Measurements from ENCODE around the gene FOXN3.

FOXN3 gene

DNA sequence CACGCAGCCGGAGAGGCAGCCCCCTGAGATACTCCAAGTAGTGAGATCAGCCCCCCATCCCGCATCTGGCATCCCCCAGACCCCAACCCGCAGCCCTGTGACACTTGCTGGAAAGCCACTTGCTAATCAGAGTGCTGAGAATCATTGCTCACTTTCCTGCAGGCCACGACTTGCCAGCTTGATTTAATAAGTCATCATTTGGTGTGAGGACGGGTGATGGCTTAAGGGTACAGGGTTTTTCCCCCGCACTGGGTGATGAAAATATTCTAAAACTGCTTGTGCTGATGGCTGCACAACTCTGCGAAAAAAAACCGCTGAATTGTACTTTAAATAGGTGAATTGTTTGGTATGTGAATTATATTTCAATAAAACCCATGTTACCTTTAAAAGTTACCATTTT lies 171.2 kb downstream of the FOXN3 start:
- FAIRE-seq: no peak

DNA sequence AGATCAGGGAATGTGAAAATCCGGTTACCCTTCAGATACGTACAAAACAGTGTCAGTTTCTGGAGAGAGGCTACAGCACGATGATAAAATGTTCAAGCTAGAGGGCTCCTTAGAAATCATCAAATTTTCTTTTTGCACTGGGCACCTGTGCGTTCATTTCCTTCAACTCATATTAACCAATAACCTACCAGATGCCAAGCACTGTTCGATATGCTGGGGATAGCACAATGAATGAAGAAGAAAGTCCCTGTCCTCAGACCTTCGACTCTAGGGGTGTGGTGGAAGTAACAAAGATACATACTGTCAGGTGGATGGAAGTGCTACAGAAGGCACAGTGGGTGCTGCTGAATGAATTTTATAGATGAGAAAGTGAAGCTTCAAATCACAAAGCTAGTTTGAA lies 172.3 kb downstream of the FOXN3 start:
- no peak for FAIRE-seq

DNA sequence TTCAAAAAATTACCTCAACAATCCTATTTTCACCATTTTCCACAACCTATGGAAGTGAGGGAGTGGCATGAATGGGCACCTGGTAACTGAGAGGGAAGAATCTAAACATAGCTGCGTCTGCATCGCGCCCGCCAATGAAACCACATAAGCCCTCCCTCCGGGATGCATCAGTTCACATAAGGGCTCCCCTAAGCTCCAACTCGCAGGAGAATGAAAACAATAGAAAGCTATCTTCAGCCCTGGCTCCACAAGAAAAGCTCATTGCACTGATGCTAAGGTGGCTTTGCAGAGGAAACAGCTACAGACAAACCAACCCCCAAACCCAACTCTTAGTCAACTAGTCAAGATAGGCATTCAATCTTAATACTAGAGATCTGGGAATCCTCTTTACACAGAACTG lies 173.3 kb downstream of the FOXN3 start:
- FAIRE-seq: no peak

DNA sequence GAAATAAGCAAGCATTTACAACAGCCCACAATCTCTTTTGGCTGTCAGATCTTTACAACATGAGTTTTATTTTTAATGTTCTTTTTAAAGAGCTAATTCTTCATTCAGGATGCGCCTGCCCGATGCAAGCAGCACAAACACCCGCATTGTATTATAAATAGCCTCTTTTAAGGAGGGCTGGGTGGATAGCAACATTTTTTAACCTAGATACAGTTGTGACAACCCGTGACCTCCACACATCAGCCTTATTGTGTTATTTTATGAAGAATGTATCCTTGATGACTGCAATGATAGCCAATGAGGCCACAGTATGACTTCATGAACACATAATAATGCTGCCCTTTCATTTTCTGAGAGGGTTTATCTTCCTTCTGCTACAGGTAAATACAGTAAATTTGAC lies 173.7 kb downstream of the FOXN3 start:
- FAIRE-seq: no peak

DNA sequence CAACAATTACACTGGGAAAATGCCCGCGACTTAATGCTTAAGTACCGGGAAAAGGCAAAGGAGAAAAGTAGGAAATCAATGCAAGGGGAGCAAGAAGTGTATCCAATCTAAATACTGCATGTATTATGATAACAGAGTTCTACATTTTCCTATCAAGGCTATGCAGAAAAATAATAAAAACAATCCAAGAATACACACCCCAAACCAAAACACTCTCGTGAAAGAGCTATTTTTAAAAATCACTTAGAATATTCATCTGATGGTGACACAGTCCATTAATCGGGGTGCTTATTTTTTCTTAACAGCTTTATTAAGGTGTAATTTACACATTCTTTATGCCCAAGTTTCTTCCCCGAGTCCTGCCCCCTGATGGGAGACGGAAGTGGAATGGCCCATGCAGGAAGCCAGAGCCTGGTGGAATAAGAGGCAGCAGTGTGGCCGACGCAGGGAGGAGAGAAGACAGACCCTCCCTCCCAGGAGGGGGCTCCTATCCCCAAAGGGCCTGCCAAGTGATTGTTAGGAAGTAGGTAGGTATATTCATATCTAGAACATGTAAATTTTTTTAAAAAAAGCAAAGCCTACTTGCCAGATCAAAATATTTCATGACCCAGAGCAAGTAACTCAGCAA lies 174.3 kb downstream of the FOXN3 start:
- no peak for FAIRE-seq

DNA sequence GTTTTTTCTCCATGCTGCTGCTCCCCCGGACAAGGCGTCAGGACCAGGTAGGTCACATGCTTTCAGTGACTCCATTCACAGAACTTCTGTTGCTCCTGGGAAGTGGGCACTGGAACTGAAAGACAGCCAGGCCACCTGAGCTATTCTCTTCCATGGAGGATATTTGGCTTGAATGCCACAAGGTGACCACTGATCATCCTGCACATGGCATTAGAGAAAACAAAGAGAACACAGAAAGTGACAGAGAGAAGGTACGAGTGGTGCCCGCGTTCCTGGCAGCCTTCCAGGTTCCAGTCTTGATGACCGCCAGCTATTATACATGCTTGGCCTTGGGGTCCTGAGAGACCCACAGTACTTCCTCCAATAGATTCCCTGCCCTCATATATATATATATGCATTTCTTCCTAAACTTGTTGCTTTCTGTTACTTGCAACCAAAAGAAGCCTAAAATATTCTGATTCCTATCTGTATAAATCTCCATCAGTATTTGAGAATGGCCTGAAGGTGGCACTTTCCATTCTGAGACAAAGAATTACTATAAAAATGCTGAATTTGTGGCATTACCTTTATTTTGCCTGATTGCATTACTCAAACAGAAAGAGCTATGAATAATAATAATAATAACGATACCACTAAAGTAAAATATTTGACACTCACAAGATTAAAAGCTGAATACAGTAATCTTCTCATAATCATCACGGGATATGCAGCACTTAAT lies 174.9 kb downstream of the FOXN3 start:
- FAIRE-seq: no peak

DNA sequence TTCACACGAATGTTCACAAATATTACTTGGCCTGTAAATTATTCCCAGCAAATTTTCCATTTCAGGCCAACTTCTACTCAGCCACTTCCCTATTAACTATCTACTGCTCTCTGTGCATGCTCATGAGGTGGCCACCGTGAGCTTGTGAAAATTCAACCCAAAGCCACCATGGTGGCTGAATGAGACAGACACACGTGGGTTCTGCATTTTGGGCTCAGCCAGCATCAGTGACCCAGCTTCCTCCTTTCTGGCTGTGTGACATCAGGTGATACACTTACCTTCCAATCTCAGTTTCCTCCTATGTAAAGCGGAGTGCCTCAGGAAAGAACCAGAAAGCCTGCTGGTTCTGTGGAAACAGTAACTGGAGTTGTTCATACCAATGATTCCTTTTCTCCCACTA lies 175.8 kb downstream of the FOXN3 start:
- FAIRE-seq: no peak

DNA sequence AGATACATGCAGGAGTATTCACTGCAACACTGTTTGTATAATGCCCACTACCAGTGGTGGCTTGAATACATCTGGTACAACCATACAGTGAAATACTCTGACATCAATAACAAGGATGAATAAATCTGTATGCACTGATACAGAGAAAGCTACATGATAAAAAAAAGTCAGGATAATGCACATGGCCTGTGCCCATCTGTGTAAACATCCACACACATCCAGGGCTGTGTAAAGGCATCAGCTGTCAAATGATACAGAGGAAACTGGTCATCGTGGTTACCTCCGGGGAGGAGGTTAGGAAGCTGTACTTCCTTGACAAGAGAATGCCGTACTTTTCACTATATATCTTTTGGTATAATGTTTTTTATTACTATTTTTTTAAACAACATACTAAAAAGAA lies 176.6 kb downstream of the FOXN3 start:
- no peak for FAIRE-seq

DNA sequence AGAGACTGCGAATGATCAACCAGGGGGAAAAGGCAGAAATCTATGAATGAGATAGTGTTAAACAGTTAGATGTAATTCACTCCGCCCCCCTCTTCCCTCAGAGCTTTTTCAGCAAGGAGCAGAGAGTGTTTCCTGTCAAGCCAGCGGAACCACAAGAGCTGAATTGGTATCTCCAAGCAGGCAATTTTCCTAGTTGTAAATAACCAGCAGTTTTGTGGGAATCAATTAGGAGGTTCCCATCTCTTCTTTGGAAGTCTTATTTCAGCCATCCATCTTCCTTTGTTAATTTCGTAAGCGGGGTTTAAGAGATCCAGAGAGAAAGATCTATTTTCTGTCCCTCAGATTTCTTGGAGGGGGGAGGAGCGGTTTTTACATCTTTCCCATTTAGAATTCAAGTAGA lies 178.0 kb downstream of the FOXN3 start:
- no peak for FAIRE-seq

DNA sequence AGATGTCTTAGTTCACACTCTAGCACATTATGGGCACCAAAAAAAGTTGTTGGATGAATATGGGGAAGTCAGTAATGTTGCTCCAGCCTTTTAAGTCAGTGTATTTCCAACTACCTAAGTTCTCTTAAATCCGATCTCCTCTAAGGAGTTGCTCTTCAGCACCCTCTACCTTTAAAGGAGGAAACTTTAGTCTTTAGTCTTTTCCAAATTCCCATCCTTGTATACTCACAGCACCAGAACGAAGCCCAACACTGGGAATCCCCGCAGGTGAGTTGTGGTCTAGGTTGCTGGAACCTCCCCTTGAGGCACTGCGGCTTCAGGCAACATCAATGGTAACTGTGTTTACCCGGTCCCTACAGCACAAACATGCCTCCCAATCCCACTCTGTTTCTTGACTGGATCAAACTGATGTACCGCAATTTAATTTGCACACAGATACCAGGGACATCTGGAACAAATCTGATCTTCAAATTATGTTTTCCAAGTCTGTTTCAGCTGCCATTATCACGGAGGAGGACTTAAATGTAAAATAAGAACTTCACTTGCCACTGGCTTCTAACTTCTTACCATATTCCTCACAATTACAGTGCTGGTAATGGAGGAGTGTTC lies 179.0 kb downstream of the FOXN3 start:
- no peak for FAIRE-seq

DNA sequence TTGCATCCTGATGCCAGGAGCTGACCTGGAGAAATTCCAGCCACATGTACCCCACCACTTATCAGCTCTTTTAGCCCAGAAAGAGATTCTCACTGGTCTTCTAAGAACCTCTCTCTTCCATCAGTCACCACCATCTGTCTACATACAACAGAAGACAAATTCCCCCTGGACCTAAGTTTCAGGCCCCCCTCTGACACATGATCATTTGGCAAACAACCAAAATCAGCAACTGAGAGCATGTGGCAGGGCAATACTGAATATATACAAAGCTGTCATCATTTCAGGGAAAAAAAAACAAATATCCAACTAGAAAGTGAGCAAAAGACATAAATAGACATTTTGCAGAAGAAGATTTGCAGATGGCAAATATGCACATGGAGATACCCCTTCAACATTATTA lies 180.2 kb downstream of the FOXN3 start:
- no peak for FAIRE-seq

DNA sequence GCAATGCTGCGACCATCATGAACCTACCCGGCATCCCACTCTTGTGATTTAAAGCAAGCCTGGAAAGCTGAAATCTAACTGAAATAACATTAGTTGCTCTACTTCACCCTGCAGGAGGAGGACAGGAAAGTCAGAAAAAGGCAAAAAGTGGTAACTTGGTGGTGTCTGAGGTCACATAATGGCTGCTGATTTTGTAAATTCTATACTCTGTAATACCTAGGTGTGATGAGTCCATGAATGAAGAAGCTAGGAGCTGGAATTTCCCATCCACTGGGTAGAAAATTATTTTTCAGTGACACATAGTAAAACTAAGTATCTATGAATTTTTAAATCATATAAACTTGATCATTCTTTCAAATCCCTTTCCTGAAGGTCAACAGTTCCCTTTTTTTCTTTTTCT lies 183.8 kb downstream of the FOXN3 start:
- FAIRE-seq: no peak

DNA sequence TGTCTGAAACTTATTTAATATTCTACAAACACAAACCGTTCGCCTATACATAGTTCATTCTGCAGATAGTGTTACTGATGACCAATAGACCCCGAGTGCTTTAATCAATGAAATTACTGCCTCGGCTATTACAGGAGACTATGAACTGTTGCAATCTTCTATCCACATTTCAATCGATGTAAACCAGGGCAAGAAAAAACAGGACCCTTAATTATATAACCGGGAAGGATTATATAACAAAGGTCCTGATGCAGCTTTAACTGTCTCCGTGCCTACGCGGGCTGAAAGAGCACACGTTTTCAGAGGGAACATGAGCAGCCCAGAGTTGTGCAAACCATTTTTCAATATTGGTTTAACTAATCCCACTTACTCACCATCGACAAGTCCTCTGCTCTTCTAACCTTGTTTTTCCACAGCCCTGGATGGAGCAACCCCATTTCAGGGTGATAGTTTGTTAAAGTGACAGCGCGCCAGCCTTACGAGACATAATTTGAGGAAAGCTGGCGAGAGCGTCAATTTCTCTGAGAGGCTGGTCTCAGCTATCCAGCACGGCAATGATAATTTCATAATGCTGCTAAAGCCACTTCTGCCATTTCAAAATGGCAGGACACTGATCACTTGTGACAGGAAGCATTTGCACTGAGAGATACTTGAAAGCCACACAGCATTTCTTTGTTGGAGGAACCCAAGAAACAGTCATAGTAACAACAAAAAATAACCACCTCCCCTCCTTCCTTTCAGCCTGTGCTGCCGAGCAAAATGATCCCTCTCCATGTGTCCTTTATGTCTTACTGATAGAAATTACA lies 184.6 kb downstream of the FOXN3 start:
- no peak for FAIRE-seq

DNA sequence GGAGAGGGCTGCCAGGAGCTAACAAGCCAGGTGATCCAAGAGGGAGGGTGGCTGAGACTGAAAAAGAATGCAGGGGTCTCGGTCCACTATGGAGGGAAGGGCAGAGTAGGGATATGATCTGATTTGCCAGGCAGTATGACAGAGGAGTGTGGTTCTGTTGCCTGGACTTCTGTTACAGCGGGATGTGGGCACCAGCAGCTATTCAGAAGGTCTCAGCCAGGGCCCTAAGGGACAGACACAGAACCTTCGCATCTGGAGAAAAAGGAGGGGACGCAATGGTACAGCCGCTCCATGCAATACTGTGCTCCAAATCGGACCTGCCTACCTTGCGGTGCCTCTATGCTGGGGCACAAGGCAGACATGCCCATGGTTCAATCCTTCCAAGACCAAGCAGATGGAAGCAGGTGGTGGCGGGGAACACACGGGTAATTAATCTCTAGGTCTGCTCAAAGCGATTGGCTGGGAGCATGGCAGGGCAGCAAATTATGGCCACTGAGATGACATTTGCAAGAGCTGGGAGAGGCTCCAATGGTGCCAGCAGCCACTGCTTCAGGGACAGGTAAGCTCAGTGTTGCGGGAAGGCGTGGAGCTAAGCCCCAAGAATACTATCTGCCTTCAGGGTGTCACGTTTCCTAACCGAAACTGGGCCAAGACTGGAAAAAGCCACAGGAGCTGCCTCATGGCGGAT lies 185.5 kb downstream of the FOXN3 start:
- FAIRE-seq: no peak

DNA sequence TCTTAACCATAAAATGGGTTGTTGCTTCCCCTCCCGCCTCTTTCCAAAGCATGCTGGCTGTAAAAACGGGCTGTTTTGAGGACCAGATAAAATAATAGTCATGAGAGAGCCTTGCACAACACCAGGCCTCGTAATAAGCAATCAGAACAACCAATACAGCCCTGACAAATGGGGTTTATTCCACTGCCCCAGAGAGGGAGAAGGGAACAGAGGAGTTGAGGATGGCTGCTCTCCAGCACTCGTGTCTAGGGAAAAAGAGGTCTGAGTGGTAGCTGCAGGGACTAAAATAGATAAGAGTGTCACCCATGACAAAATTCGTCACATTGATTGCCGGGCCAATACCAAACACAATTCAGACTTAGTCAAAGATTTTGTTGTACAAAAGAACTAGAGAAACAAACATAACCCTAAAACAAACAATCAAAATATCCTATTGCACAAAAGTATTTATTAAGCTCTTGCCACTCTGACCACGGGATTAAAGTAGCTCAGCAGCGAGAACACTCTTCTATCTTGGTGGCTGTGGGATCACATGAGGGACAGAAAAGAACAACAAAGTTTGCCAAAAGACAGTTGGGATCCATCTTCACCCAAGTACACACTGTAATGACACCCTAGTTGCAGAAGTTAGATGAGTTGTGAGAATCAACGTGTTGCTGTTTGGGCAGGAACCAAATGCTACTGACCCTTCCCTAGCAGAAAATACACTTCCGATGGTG lies 188.0 kb downstream of the FOXN3 start:
- no peak for FAIRE-seq

DNA sequence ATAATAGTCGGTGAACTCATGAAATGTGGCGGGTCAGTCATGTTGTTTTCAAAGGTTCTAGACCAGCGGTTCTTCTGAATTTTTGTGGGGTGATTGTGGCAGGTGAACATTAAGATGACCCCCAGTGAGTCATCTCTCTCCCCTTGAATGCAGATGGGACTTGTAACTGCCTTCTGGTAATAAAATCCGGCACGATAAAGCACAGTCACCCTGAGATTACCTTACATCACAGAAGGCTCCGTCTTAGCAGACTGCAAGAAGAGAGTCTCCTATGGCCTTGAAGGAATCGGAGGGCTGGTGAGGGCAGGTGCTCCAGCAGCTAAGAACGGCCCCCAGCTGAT lies 189.6 kb downstream of the FOXN3 start:
- no peak for FAIRE-seq

DNA sequence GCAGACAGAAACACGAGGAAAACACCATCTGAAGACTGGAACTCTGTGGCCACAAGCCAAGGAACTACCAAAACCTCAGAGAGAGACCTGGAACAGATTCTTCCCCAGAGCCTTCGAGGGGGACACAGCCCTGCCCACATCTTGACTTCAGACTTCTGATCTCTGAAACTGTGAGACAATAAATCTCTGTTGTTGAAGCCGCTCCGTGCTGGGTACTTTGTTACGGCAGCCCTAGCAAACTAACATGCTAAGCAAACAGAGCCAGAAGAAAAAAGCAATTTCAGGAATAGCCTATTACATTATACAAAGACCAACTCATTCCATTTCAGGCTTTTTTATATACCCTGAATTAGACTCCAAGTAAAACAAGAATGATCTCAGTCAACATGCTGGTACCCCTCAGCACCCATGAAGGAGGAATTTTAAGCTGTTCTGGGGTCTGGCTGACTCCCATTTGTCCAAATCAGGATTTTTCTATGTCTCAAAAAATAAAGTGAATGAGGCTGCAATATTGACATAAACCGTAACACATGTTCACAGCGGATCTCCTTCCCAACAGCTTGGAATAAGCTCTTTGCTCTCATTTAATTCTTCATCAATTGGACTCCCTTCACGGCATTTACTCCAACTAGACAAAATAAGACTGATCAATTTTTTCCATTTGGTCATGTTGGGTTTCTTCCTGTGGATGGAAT lies 190.1 kb downstream of the FOXN3 start:
- no peak for FAIRE-seq

DNA sequence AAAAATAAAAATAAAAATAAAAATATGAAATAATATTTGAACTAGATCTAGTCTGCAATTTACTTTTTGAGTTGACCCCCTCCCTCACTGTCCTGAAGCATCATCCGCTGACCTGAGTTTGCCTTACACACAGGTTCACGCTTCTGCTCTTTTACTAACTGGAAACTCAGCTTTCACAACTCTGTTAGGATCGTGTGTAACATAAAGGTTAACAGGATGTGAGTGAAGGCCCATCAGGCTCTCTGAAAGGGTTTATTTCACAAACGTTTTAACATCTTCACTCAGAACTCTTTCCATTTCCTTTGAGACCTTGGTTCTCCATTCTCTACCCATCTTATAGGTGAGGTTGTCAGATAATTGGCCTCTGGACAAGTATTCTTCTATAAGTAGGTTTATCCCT lies 191.4 kb downstream of the FOXN3 start:
- no peak for FAIRE-seq

DNA sequence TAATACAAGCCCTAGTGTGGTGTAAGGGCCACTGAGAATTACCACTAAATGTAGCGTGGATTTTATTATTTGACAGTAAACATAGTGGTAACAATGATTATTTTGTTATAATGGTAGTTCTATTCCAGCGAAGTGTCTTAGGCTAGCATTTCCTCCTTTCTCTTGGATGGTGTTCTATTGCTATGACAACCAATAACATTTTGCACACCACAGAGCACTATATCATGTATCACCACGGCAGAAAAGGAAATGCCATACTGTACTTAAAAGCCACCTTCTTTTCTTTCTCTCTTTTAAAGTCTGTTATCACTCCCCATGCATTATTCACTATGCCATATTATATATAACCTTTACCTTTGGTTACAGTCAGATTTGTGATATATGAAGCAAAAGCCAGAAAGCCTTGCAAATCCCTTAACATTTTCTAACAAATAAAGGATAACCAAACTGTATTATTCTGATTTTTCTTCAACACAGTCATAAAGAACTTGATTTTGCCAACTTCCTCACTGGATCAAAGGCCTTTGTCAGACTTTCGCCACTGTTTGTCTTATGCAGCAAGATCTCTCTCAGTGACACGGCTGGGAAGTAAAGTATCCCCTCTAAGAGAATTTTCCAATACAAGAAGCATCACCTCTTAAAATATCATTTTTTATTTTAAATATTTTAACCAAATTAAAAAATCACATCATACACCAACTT lies 195.8 kb downstream of the FOXN3 start:
- FAIRE-seq: no peak

DNA sequence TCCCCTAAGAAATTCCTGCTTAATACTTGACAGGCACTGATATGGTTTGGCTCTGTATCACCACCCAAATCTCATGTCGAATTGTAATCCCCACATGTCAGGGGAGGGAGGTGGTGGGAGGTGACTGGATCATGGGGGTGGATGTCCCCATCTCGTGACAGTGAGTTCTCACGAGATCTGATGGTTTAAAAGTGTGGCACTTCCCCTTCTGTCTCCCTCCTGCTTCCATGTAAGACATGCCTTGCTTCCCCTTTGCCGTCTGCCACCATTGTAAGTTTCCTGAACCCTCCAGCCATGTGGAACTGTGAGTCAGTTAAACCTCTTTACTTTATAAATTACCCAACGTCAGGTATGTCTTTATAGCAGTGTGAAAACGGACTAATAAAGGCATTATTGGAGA lies 198.0 kb downstream of the FOXN3 start:
- no peak for FAIRE-seq

DNA sequence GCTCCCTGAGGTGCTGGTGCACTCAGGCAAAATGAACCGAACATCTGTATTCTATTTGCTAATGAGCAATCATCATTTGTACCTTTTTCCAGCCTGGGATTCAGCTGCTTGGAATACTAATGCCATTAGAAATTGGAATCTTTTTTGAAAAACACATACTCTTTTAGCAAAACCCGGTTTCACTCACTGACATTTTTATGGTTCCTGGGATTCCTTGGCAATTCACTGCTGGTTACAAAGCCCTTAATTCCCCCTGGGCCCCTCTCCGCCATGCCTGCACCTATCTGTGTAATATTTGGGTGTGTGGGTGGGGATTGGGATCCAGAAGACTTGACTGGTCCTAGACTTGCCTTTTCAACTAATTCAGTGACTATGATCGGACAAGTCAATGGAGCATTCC lies 199.1 kb downstream of the FOXN3 start:
- no peak for FAIRE-seq

Measured in endometrium (tissue), 2 donors.